Measurements from ENCODE around the gene RNF225.

GRCh38 chr19:58374200-58374599, 21.3 kb upstream of the RNF225 start:
- no peak for TF ChIP-seq CTCF (IDR thresholded peaks at IDR 0.05; ENCODE audit: insufficient read depth, low read depth, low read length)
- TF ChIP-seq EZH2 (IDR thresholded peaks at IDR 0.05; ENCODE audit: insufficient read depth, low read length) = no peak
